GM15510 (cell line): ENCODE data around the gene MATN4.

Experiments
- POLR2A ChIP-seq: IDR thresholded peaks from 3 replicates; pipeline ENCODE4 v1.6.1; 2011; ENCODE audit warnings: borderline replicate concordance; ENCODE audit not compliant: insufficient read length; ENCODE audit errors: extremely low read depth

MATN4 gene

GRCh38 chr20:45329497-45330319, 21.6 kb upstream of the MATN4 start:
- TF ChIP-seq POLR2A, result no peak

DNA sequence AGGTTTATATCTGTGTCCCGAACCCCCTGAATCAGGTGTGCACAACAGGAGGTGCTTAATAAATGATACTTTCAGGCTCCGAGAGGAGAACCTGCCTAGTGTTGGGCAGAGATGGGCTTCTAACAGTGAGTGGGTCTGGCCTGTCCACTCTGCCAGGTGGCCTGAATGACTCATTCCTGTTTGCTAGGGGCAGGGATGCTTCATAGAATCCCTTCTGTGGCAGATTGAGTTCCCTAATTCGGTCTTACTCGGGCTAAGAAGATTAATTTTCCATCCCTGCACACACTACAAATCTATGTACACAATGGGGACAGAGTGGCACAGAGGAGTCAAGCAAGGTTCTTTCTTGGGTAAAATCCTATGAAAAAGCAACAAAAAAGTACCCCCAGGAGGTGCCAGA, 20.4 kb upstream of the MATN4 start:
- no peak for TF ChIP-seq POLR2A

DNA sequence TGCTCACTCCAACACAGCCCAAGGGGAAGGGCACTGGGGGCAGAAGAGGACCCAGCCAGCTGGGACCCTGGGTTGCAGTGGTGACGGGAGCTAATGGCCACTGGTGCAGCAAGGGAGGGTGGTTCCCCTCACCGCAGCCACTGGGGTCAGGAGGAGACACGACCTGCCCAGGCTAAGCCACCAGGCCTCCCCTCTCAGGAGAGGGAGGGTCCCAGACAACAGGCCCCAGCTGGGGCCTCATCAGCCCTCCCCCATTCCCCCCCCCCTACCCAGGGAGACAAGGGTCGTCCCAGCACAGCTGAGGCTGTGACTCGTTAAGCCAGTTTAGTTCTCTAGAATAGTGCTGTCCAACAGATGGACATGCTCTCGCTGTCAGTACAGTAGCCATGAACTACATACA, 17.3 kb upstream of the MATN4 start:
- no peak for TF ChIP-seq POLR2A

DNA sequence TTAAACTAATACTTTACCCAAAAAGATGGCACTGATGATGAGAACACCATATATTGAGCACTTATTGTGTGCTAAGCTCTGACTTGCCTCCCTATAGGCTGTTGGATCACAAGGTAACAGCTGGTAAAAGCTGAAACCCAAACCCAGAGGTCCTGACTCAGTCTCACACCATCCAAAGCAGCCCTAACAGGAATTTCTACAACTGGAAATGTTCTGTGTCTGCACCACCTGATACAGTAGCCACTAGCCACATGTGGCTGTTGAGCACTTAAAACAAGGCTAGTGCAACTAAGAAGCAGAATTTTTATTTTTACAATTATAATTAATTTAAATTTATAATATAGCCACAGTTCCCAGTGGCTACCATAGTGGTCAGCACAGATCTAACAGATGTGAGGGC, 15.6 kb upstream of the MATN4 start:
- TF ChIP-seq POLR2A, result no peak

DNA sequence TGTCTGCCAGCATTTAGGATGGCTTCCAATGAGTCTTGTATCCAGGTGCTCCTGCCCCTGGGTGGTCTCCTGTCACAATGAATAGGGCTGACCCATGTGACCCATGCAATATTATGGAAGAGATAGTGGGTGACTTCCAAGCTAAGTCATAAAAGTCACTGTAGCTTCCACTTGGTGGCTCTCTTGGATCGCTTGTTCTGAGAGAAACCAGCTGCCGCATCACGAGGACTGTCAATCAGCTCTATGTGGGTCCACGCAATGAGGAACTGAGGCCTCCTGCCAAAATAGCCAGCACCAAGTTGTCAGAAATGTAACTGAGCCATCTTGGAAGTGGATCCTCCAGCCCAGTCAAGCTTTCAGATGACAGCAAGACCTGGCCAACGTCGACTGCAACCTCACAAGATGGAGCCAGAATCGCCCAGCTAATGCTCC, 14.9 kb upstream of the MATN4 start:
- TF ChIP-seq POLR2A, result no peak

DNA sequence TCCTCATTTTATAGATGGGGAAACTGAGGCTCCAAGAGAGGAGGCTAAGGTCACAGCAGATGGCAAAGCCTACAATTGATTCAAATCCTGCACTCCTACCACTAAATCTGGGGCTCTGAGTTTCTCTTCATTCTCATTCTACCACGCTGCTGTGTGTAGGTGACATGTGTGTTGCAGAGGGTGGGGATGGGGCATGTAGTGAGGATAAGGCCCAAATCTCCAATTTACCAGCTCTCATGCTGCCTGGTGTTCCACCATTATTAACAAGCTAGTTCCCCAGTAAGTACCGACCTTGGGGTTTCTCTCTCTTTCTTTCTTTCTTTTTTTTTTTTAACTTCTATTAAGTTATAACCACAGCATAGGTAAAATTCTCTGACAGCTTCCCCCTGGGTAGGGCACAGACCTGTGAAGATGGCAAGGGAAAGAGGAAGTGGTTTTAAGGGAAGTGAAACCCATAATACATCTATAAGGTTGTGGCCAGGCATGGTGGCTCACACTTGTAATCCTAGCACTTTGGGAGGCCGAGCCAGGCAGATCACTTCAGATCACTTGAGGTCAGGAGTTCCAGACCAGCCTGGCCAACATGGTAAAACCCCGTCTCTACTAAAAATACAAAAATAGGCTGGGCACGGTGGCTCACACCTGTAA, 13.0 kb upstream of the MATN4 start:
- TF ChIP-seq POLR2A, result no peak

DNA sequence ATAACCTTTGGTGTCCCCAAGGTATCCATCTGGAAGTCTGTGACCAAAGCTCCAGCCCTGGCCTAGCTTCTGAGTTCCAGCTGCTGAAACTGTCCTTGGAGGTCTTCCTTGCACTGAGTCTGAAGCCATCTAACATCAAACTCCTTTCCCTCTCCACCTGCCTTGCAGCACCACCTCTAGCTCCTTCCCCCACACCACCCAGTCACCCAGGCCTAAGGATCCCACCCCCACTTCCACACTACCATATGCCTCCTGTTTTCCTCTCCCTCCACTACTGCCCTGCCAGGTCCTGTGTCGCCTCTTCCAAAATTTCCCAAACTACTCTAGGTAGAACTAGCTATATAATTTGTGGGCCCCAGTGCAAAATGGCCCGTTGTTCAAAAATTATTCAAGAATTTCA, 10.8 kb upstream of the MATN4 start:
- no peak for TF ChIP-seq POLR2A

- TF ChIP-seq POLR2A, result no peak
Observed at GRCh38 chr20:45318386-45318939, 10.4 kb upstream of the MATN4 start.

DNA sequence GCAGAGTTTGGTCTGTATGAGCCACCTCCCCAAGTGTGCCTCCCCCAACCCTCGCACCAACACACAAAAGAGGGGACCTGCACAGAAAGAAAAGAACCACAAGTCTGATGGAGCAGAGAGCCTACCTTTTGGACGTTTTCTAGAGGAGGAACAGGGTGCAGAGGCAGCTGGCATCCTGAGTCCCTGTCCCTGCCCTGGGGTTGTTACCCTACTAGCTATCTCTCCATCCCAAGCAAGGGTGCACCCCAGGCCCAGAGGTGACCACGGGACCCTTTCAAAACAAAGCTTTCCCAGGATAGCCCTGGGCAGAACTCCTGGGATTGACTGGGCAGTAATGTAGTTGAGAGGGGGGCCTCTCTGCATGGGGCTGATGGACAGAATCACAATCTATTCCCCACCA, 9.7 kb upstream of the MATN4 start:
- TF ChIP-seq POLR2A, result no peak

GRCh38 chr20:45316150-45317080, 8.3 kb upstream of the MATN4 start:
- no peak for TF ChIP-seq POLR2A

DNA sequence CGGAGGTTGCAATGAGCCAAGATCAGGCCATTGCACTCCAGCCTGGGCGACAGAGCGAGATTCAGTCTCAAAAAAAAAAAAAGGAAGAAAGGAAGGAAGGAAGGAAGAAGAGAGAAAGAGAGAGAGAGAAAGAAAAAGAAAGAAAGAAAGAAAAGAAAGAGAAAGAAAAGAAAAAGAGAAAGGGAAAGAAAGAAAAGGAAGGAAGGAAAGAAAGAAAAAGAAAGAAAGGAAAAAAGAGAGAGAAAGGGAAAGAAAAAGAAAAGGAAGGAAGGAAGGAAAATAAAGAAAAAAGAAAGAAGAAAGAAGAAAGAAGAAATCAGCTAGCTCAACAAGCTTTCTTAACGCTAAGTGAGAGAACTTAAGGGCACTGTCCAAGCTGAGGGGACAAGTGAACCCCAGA, 7.6 kb upstream of the MATN4 start:
- TF ChIP-seq POLR2A, result no peak

DNA sequence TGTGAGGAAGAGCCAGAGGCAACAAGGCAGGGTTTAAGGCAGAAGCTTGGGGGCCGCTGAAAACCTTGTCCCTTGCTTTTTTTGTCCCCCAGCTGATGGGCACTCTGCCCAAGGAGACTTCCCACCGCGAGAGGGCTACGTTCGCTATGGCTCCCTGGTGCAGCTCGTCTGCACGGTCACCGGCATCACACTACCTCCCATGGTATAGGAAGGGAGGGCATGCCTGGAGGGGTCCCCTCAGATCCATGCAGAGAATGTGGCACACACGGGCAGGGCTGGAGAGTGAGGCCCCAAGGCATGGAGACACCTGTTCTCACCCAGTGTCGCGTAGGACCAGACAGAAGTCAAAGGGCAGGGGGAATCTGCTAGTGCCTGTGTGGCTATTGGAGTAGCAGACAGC, 5.8 kb upstream of the MATN4 start:
- no peak for TF ChIP-seq POLR2A

DNA sequence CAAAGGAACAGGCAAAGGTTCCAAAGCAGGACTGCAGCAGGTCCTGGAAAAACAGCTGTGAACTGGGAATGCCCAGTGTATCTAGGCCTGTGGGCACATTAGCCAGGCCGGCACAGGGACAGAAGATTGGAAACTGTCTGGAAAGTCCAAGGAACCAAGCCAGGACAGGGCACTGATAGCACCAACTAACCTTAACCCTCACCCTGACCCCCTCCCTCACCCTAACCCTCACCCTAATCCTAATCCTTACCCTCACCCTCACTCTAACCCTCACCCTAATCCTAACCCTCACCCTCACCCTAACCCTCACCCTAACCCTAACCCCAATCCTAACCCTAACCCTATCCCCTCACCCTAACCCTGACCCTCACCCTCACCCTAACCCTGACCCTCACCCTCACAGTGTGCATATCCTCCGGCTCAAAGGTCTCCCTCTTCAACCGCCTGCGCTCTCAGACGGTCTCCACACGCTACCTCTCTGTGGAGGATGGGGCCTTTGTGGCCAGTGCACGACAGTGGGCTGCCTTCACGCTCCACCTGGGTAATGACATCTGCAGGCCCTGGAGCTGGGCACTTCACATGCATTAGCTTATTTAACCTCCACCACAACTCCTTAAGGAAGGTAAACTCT, 5.1 kb upstream of the MATN4 start:
- no peak for TF ChIP-seq POLR2A

DNA sequence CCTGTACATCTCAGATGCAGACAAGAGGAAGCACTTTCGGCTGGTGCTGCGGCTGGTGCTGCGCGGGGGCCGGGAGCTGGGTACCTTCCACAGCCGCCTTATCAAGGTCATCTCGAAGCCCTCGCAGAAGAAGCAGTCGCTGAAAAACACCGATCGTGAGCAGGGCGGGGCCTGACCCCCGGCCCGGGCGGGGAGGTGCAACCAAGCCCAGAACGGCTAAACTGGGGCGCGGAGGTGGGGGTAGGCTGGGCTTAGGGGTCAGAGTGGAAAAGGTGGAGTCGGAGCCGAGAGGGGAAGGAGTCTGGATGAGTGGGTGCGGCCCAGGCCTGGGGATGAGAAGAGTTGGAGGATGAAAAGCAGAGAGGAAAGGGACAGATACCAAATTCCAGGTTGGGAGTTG, 4.1 kb upstream of the MATN4 start:
- no peak for TF ChIP-seq POLR2A

DNA sequence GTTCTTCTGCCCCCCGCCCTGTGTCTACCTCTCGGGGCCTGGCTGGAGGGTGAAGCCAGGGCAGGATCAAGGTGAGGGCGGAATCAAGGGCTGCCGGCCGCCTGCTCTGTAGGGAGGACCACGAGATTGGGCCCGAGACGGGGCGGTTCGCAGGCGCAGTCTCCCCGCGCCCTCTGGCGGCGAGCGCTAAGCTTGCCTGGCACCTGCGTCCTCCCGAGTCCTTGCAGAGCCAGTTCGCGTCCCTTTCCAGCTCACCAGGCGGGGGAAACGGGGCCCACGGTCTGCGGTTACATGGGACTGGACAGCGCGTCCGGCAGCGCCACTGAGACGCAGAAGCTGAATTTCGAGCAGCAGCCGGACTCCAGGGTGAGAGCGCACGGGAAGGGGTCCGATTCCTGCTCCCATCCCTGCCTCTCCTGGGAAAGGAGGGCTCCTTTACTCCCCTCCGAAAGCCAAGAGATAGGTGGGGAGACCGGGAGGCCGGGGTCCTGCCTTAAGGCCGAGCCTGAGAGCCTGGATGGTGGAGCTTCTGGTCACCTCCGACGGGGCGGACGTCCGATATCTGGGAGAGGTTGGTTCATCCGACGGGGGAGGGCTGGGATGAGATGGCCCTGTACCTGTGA, 3.6 kb upstream of the MATN4 start:
- TF ChIP-seq POLR2A, result no peak

DNA sequence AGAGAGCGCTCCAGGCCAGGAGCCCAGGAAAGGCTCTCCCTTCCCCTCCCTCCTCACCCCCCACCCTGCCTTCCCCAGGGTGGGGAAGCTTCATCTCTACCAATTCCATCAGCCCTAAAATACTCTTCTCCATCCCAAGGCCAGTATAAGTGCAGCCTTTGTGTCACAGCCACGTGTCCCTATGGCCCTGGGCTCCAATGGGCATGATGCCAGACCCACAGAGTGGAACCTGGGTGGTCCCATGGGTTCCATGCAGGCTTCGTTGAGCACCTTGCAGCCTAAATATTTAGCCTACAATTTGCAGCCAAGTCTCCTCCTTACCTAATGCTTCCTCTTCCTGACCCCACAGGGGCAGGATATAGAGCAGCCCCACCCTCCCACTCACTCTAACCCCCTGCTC, 976 bp upstream of the MATN4 start:
- TF ChIP-seq POLR2A, result no peak
